CD8-positive, alpha-beta memory T cell (primary cell): Measurements from ENCODE around the gene RIC3. TPM values are rescaled to one million over a fixed set of nuclear protein-coding genes. Genes with fewer than 3 reads are reported as not detected.

Experiments
- CTCF ChIA-PET: fragments of 350-600 bp; sonication (Branson Sonifier 250); formaldehyde crosslinking; loops from one replicate; lab custom pipeline; 2021; ENCODE audit warnings: antibody characterized with exemption; lab: Charles Lee
- POLR2A ChIA-PET: fragments of 350-600 bp; sonication (Branson Sonifier 250); formaldehyde crosslinking; loops from one replicate; lab custom pipeline; 2021; ENCODE audit warnings: antibody characterized with exemption; lab: Charles Lee
- DNase-seq, 5 donors: peaks; one replicate each; pipeline versions ENCODE4 v3.0.0 to v3.0.0-alpha.2; 2020 to 2022; ENCODE audit warnings: mixed read lengths in 1 of 5
- H3K27ac ChIP-seq: one replicate; pipeline ENCODE4 v1.7.0; 2013; ENCODE audit warnings: low read depth, mild to moderate bottlenecking, low read length, moderate library complexity
- H3K27me3 ChIP-seq: 2 replicates; pipeline ENCODE4 v1.7.0; 2013; ENCODE audit warnings: low read length, mild to moderate bottlenecking; ENCODE audit not compliant: insufficient read depth, poor library complexity, severe bottlenecking
- H3K36me3 ChIP-seq: 2 replicates; pipeline ENCODE4 v1.7.0; 2013; ENCODE audit warnings: mild to moderate bottlenecking, low read length, moderate library complexity; ENCODE audit not compliant: insufficient read depth
- H3K4me1 ChIP-seq: 2 replicates; pipeline ENCODE4 v1.7.0; 2013; ENCODE audit warnings: mild to moderate bottlenecking, low read length, moderate library complexity; ENCODE audit not compliant: insufficient read depth
- H3K4me3 ChIP-seq: 2 replicates; pipeline ENCODE4 v1.7.0; 2013; ENCODE audit warnings: mild to moderate bottlenecking, low read length
- H3K9me3 ChIP-seq: 2 replicates; pipeline ENCODE4 v1.7.0; 2013; ENCODE audit warnings: mild to moderate bottlenecking, low read length
- H3K27ac Mint-ChIP-seq, 8 donors: one replicate each; pipeline ENCODE4 v1.8.0; 2020 to 2021; ENCODE audit warnings: mixed read lengths in 8 of 8, mild to moderate bottlenecking in 6 of 8, inconsistent platforms in 3 of 8, moderate library complexity in 3 of 8
- H3K27me3 Mint-ChIP-seq, 2 donors: one replicate each; pipeline ENCODE4 v1.8.0; 2020 to 2021; ENCODE audit warnings: mixed read lengths in 2 of 2, mild to moderate bottlenecking in 1 of 2, moderate library complexity in 1 of 2
- H3K36me3 Mint-ChIP-seq, 3 donors: one replicate each; pipeline ENCODE4 v1.8.0; 2020 to 2021; ENCODE audit warnings: mixed read lengths in 3 of 3, inconsistent platforms in 1 of 3, mild to moderate bottlenecking in 1 of 3
- H3K4me1 Mint-ChIP-seq, 3 donors: one replicate each; pipeline ENCODE4 v1.8.0; 2020 to 2021; ENCODE audit warnings: mixed read lengths in 3 of 3, inconsistent platforms in 1 of 3, mild to moderate bottlenecking in 1 of 3
- H3K4me3 Mint-ChIP-seq, 7 donors: one replicate each; pipeline ENCODE4 v1.8.0; 2020 to 2021; ENCODE audit warnings: mixed read lengths in 7 of 7, mild to moderate bottlenecking in 6 of 7, moderate library complexity in 4 of 7, inconsistent platforms in 2 of 7
- H3K9me3 Mint-ChIP-seq, 5 donors: one replicate each; pipeline ENCODE4 v1.8.0; 2020 to 2022; ENCODE audit warnings: mixed read lengths in 5 of 5, mild to moderate bottlenecking in 3 of 5, moderate library complexity in 2 of 5, inconsistent platforms in 1 of 5
- polyA plus RNA-seq: library from polyadenylated mRNA; unstranded; fragments of 300-500 nt; fragmentation: Illumina TruSeq; gene quantifications from one replicate; pipeline ENCODE4 v1.2.3, GENCODE V29; 2021
- total RNA-seq, 2 experiments: library from RNA; stranded (reverse); gene quantifications; one replicate each; pipeline ENCODE4 v1.2.3, GENCODE V29; 2021

Gene RIC3
- total and polyA plus RNA-seq, 3 experiments from 2014 or later: 1.5 to 11.8 (median 9.4) TPM

- Mint-ChIP-seq H3K9me3 (peaks cover 0 to 3% (median 0%) of the 10 kb centered on the region in 5 donors), H3K4me3 (no peak overlapping the region), H3K27ac (no peak overlapping the region), H3K27me3 (peaks cover 25 to 64% of the 10 kb centered on the region in 2 donors), H3K4me1 (peaks cover 0 to 14% (median 7%) of the 10 kb centered on the region in 3 donors), H3K36me3 (peaks cover 0 to 2% (median 0%) of the 10 kb centered on the region in 3 donors)
- Histone ChIP-seq H3K9me3 (no peaks in the 10 kb centered on the region), H3K4me1 (no peaks in the 10 kb centered on the region), H3K27me3 (peaks cover 12% of the 10 kb centered on the region), H3K36me3 (no peaks in the 10 kb centered on the region), H3K27ac (no peak overlapping the region), H3K4me3 (no peak overlapping the region)
- POLR2A ChIA-PET: no interaction called here
- CTCF ChIA-PET: no interaction called here
- no peak for DNase-seq
Measured at GRCh38 chr11:8084352-8084751, 84.5 kb downstream of the RIC3 start.

GRCh38 chr11:8083871-8084281, 84.9 kb downstream of the RIC3 start:
- no peak overlapping the region for H3K27ac Mint-ChIP-seq
- Histone ChIP-seq H3K27ac (no peak overlapping the region), H3K4me3 (no peak overlapping the region), H3K36me3 (no peaks in the 10 kb centered on the region), H3K4me1 (no peaks in the 10 kb centered on the region), H3K27me3 (peaks cover 12% of the 10 kb centered on the region), H3K9me3 (no peaks in the 10 kb centered on the region)
- CTCF ChIA-PET: no interaction called here
- no peak for DNase-seq
- H3K4me3 Mint-ChIP-seq: peak overlapping the region in 1 of 7 donors; percentile 37
- H3K27me3 Mint-ChIP-seq: peaks cover 27 to 66% of the 10 kb centered on the region in 2 donors
- H3K4me1 Mint-ChIP-seq: peaks cover 0 to 14% (median 7%) of the 10 kb centered on the region in 3 donors
- POLR2A ChIA-PET: no interaction called here
- H3K9me3 Mint-ChIP-seq: peaks cover 0 to 3% (median 0%) of the 10 kb centered on the region in 5 donors
- H3K36me3 Mint-ChIP-seq: peaks cover 0 to 2% (median 1%) of the 10 kb centered on the region in 3 donors

GRCh38 chr11:8083088-8083395, 85.8 kb downstream of the RIC3 start:
- Histone ChIP-seq H3K4me3 (no peak overlapping the region), H3K27me3 (peaks cover 12% of the 10 kb centered on the region), H3K27ac (no peak overlapping the region), H3K36me3 (no peaks in the 10 kb centered on the region), H3K4me1 (no peaks in the 10 kb centered on the region), H3K9me3 (no peaks in the 10 kb centered on the region)
- POLR2A ChIA-PET: no interaction called here
- CTCF ChIA-PET: no interaction called here
- Mint-ChIP-seq H3K9me3 (peaks cover 0 to 3% (median 0%) of the 10 kb centered on the region in 5 donors), H3K36me3 (peaks cover 0 to 4% (median 2%) of the 10 kb centered on the region in 3 donors), H3K27ac (no peak overlapping the region), H3K27me3 (peaks cover 27 to 68% of the 10 kb centered on the region in 2 donors), H3K4me3 (no peak overlapping the region), H3K4me1 (peaks cover 0 to 14% (median 7%) of the 10 kb centered on the region in 3 donors)
- DNase-seq: peak in 1 of 5 donors; percentile 20

GRCh38 chr11:8082391-8083087, 86.3 kb downstream of the RIC3 start:
- peak in 1 of 5 donors; percentile 26 for DNase-seq
- Histone ChIP-seq H3K4me1 (no peaks in the 10 kb centered on the region), H3K4me3 (no peak overlapping the region), H3K36me3 (no peaks in the 10 kb centered on the region), H3K27me3 (peaks cover 12% of the 10 kb centered on the region), H3K9me3 (no peaks in the 10 kb centered on the region), H3K27ac (no peak overlapping the region)
- Mint-ChIP-seq H3K9me3 (peaks cover 0 to 3% (median 0%) of the 10 kb centered on the region in 5 donors), H3K4me1 (peaks cover 0 to 14% (median 7%) of the 10 kb centered on the region in 3 donors), H3K36me3 (peaks cover 0 to 4% (median 2%) of the 10 kb centered on the region in 3 donors), H3K27ac (no peak overlapping the region), H3K4me3 (peak overlapping the region in 3 of 7 donors; percentile 16 to 71 (median 58)), H3K27me3 (peaks cover 27 to 64% of the 10 kb centered on the region in 2 donors)
- ChIA-PET CTCF (no interaction called here), POLR2A (no interaction called here)

GRCh38 chr11:8081591-8082250, 87.1 kb downstream of the RIC3 start:
- peaks cover 12% of the 10 kb centered on the region for H3K27me3 ChIP-seq
- Mint-ChIP-seq H3K27ac (peak overlapping the region in 2 of 8 donors; percentile 19 to 20), H3K27me3 (peaks cover 27 to 62% of the 10 kb centered on the region in 2 donors), H3K4me3 (peak overlapping the region; percentile 41 to 73 (median 61)), H3K9me3 (peaks cover 0 to 3% (median 0%) of the 10 kb centered on the region in 5 donors), H3K4me1 (peaks cover 0 to 14% (median 7%) of the 10 kb centered on the region in 3 donors), H3K36me3 (peaks cover 0 to 4% (median 2%) of the 10 kb centered on the region in 3 donors)
- no peaks in the 10 kb centered on the region for H3K4me1 ChIP-seq
- no peaks in the 10 kb centered on the region for H3K9me3 ChIP-seq
- no peaks in the 10 kb centered on the region for H3K36me3 ChIP-seq
- ChIA-PET POLR2A (no interaction called here), CTCF (no interaction called here)
- no peak overlapping the region for H3K27ac ChIP-seq
- no peak overlapping the region for H3K4me3 ChIP-seq
- DNase-seq: peak in 1 of 5 donors; percentile 43

- peaks cover 12% of the 10 kb centered on the region for H3K27me3 ChIP-seq
- Mint-ChIP-seq H3K36me3 (peaks cover 0 to 4% (median 2%) of the 10 kb centered on the region in 3 donors), H3K4me1 (peaks cover 0 to 14% (median 7%) of the 10 kb centered on the region in 3 donors), H3K9me3 (peaks cover 0 to 3% (median 0%) of the 10 kb centered on the region in 5 donors), H3K27ac (peak within 1 kb of the TSS in 2 of 8 donors; percentile 19 to 20), H3K4me3 (peak within 1 kb of the TSS; percentile 58 to 84 (median 71)), H3K27me3 (peaks cover 23 to 60% of the 10 kb centered on the region in 2 donors)
- ChIA-PET POLR2A (no interaction called here), CTCF (no interaction called here)
- DNase-seq: peak in 1 of 5 donors; percentile 41
- H3K36me3 ChIP-seq: no peaks in the 10 kb centered on the region
- no peaks in the 10 kb centered on the region for H3K9me3 ChIP-seq
- H3K4me1 ChIP-seq: no peaks in the 10 kb centered on the region
- H3K27ac ChIP-seq: no peak within 1 kb of the TSS
- no peak within 1 kb of the TSS for H3K4me3 ChIP-seq
Measured at GRCh38 chr11:8080674-8081590, 87.9 kb downstream of the RIC3 start, which contains the start of gene TUB. Gene TUB (plus strand): TSS chr11:8081211. CDS start chr11:8081511, 300 bp downstream.

- H3K9me3 Mint-ChIP-seq: peaks cover 0 to 3% (median 0%) of the 10 kb centered on the region in 5 donors
- no peak overlapping the region for H3K4me3 ChIP-seq
- H3K27ac ChIP-seq: no peak overlapping the region
- H3K36me3 ChIP-seq: no peaks in the 10 kb centered on the region
- H3K27ac Mint-ChIP-seq: no peak overlapping the region
- CTCF ChIA-PET: interaction anchor here (1.6 kb wide), 1 partner anchor 19 kb away, joined by 6 read pairs; no protein-coding TSS in a partner anchor
- POLR2A ChIA-PET: no interaction called here
- no peaks in the 10 kb centered on the region for H3K9me3 ChIP-seq
- H3K4me1 ChIP-seq: no peaks in the 10 kb centered on the region
- H3K4me3 Mint-ChIP-seq: peak overlapping the region; percentile 38 to 84 (median 60)
- H3K4me1 Mint-ChIP-seq: peaks cover 0 to 14% (median 7%) of the 10 kb centered on the region in 3 donors
- H3K27me3 ChIP-seq: peaks cover 12% of the 10 kb centered on the region
- peaks cover 18 to 53% of the 10 kb centered on the region in 2 donors for H3K27me3 Mint-ChIP-seq
- H3K36me3 Mint-ChIP-seq: peaks cover 0 to 4% (median 2%) of the 10 kb centered on the region in 3 donors
- peak in 1 of 5 donors; percentile 19 for DNase-seq
Measured at GRCh38 chr11:8080069-8080670, 88.7 kb downstream of the RIC3 start.
